ENCODE results near the gene OTOP1. TPM values are rescaled to one million over a fixed set of nuclear protein-coding genes. Genes with fewer than 3 reads are reported as not detected.

OTOP1 gene
- total RNA-seq, 1 donor from 2014 or later = not detected

GRCh38 chr4:4206204-4206603 is 20.5 kb downstream of the OTOP1 start:
- Mint-ChIP-seq H3K4me1 (ENCODE audit: unreplicated experiment) (no peaks in the 10 kb centered on the region), H3K27ac (ENCODE audit: unreplicated experiment) (no peak overlapping the region), H3K27me3 (ENCODE audit: unreplicated experiment) (no peaks in the 10 kb centered on the region), H3K36me3 (ENCODE audit: low read depth, unreplicated experiment) (no peaks in the 10 kb centered on the region), H3K4me3 (ENCODE audit: unreplicated experiment) (no peak overlapping the region), H3K9me3 (ENCODE audit: unreplicated experiment) (no peaks in the 10 kb centered on the region)
- no peak for DNase-seq (ENCODE audit: low spot score)
- no peak for TF ChIP-seq CTCF (IDR thresholded peaks at IDR 0.05; ENCODE audit: unreplicated experiment)

DNA sequence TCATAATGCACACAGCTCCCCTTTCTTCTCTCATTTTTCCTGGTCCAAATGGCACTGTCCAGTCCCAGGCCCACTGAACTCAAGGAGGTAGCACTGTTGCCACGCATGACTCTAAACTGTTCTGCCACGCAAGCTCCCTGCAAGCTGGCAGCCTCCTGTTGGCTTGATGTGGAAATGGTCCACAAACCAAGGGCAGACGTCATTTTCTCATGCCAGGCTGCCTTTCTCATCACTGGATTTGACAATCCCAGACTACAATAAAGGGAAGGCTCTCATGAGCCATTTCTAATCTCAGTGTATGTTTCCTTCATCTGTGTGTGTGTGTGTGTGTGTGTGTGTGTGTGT is 22.4 kb downstream of the OTOP1 start:
- no peak for TF ChIP-seq CTCF (IDR thresholded peaks at IDR 0.05; ENCODE audit: unreplicated experiment)
- no peak for DNase-seq (ENCODE audit: low spot score)
- no peak overlapping the region for H3K27ac Mint-ChIP-seq (ENCODE audit: unreplicated experiment)
- H3K27me3 Mint-ChIP-seq (ENCODE audit: unreplicated experiment) = no peaks in the 10 kb centered on the region
- no peaks in the 10 kb centered on the region for H3K36me3 Mint-ChIP-seq (ENCODE audit: low read depth, unreplicated experiment)
- no peaks in the 10 kb centered on the region for H3K9me3 Mint-ChIP-seq (ENCODE audit: unreplicated experiment)
- no peak overlapping the region for H3K4me3 Mint-ChIP-seq (ENCODE audit: unreplicated experiment)
- H3K4me1 Mint-ChIP-seq (ENCODE audit: unreplicated experiment) = no peaks in the 10 kb centered on the region

GRCh38 chr4:4203688-4204400 is 22.9 kb downstream of the OTOP1 start:
- Mint-ChIP-seq H3K9me3 (ENCODE audit: unreplicated experiment) (no peaks in the 10 kb centered on the region), H3K36me3 (ENCODE audit: low read depth, unreplicated experiment) (no peaks in the 10 kb centered on the region), H3K4me3 (ENCODE audit: unreplicated experiment) (no peak overlapping the region), H3K27ac (ENCODE audit: unreplicated experiment) (no peak overlapping the region), H3K4me1 (ENCODE audit: unreplicated experiment) (no peaks in the 10 kb centered on the region), H3K27me3 (ENCODE audit: unreplicated experiment) (no peaks in the 10 kb centered on the region)
- DNase-seq (ENCODE audit: low spot score) = no peak
- TF ChIP-seq CTCF (IDR thresholded peaks at IDR 0.05; ENCODE audit: unreplicated experiment) = no peak

DNA sequence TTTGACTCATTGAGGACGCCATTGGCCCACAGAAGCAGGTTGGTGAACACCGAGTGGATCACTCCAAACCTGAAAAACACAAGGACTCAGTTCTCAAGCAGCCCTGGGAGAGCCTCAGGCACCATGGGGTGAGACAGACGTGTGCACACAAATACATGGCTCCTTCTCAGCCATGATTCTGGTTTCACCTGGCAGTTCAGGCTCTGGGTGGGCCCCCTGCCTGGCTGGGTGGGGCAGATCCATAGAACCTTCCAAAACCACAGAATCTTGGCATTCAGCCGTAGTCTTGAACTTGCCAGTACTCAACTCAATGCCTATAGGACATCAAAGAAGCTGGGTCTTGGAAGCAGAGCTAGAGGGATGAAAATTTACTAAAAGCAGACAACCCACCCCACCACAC is 24.2 kb downstream of the OTOP1 start:
- no peak for TF ChIP-seq CTCF (IDR thresholded peaks at IDR 0.05; ENCODE audit: unreplicated experiment)
- Mint-ChIP-seq H3K36me3 (ENCODE audit: low read depth, unreplicated experiment) (no peaks in the 10 kb centered on the region), H3K27me3 (ENCODE audit: unreplicated experiment) (peaks cover 3% of the 10 kb centered on the region), H3K27ac (ENCODE audit: unreplicated experiment) (no peak overlapping the region), H3K4me1 (ENCODE audit: unreplicated experiment) (no peaks in the 10 kb centered on the region), H3K9me3 (ENCODE audit: unreplicated experiment) (no peaks in the 10 kb centered on the region), H3K4me3 (ENCODE audit: unreplicated experiment) (no peak overlapping the region)
- no peak for DNase-seq (ENCODE audit: low spot score)

GRCh38 chr4:4200624-4201023 is 26.1 kb downstream of the OTOP1 start:
- H3K27ac Mint-ChIP-seq (ENCODE audit: unreplicated experiment) = no peak overlapping the region
- peaks cover 3% of the 10 kb centered on the region for H3K27me3 Mint-ChIP-seq (ENCODE audit: unreplicated experiment)
- H3K4me3 Mint-ChIP-seq (ENCODE audit: unreplicated experiment) = no peak overlapping the region
- DNase-seq (ENCODE audit: low spot score) = no peak
- no peak for TF ChIP-seq CTCF (IDR thresholded peaks at IDR 0.05; ENCODE audit: unreplicated experiment)
- H3K36me3 Mint-ChIP-seq (ENCODE audit: low read depth, unreplicated experiment) = no peaks in the 10 kb centered on the region
- H3K9me3 Mint-ChIP-seq (ENCODE audit: unreplicated experiment) = no peaks in the 10 kb centered on the region
- no peaks in the 10 kb centered on the region for H3K4me1 Mint-ChIP-seq (ENCODE audit: unreplicated experiment)

Measured in endothelial cell (in vitro differentiated cells).